Measurements from ENCODE around the gene GIMD1. TPM values are rescaled to one million over a fixed set of nuclear protein-coding genes. Genes with fewer than 3 reads are reported as not detected.
"Not testable (repeated sequence)": the region's sequence is repeated elsewhere in the genome, so short reads cannot be mapped to it uniquely, and the experiment has no call there.

The GIMD1 gene
- total RNA-seq (not detected), polyA plus RNA-seq (ENCODE audit: insufficient read length in 6 of 6) (not detected)
- long read RNA-seq, donor 1: 0 reads
- long read RNA-seq, donor 2: 0 reads
- long read RNA-seq, donor 3: 0 reads
- long read RNA-seq, donor 4: 0 reads
- long read RNA-seq, donor 5: 0 reads
- long read RNA-seq, donor 6: 0 reads
- long read RNA-seq, donor 7: 0 reads
- long read RNA-seq, donor 8: 0 reads
- long read RNA-seq, donor 9: 0 reads
- long read RNA-seq, donor 10: 0 reads
- long read RNA-seq, donor 11: 0 reads
- long read RNA-seq, donor 12: 0 reads

DNA sequence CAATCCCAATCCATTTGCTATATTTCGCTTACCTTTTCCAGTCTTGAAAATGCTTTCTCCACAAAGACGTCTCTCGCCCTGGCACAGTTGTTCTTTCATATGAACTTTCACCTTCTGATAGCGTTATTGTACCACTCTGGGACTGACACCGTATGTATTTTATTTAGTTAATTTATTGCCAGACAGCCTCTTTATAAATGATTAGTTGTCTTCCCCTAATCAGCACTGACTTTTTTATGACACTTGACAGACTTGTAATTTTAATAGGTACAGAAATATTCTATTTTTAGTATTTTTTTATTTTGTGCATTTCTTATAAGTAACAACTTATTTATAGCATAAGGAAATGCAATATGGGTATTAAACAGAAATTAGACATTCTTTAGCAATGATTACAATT is at the start of gene GIMD1:
Gene GIMD1 (minus strand): TSS at position 101 of the 400 bp plus-strand sequence. CDS start 1,343 bp downstream, outside the sequence.
- Histone ChIP-seq H3K9me3 (no peaks in the 10 kb centered on the region), H3K36me3 (no peaks in the 10 kb centered on the region), H3K4me1 (peaks cover 3 to 5% of the 10 kb centered on the region in 2 donors), H3K27me3 (peaks cover 0 to 4% of the 10 kb centered on the region in 2 donors), H3K27ac (no peak within 1 kb of the TSS), H3K4me3 (no peak within 1 kb of the TSS)
- intact Hi-C loops (cut with DNase I): no loop called here
- DNase-seq: no peak
- TF ChIP-seq, protein P1, sequence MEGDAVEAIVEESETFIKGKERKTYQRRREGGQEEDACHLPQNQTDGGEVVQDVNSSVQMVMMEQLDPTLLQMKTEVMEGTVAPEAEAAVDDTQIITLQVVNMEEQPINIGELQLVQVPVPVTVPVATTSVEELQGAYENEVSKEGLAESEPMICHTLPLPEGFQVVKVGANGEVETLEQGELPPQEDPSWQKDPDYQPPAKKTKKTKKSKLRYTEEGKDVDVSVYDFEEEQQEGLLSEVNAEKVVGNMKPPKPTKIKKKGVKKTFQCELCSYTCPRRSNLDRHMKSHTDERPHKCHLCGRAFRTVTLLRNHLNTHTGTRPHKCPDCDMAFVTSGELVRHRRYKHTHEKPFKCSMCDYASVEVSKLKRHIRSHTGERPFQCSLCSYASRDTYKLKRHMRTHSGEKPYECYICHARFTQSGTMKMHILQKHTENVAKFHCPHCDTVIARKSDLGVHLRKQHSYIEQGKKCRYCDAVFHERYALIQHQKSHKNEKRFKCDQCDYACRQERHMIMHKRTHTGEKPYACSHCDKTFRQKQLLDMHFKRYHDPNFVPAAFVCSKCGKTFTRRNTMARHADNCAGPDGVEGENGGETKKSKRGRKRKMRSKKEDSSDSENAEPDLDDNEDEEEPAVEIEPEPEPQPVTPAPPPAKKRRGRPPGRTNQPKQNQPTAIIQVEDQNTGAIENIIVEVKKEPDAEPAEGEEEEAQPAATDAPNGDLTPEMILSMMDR (IDR thresholded peaks at IDR 0.05): no peak
- no peak for ATAC-seq

DNA sequence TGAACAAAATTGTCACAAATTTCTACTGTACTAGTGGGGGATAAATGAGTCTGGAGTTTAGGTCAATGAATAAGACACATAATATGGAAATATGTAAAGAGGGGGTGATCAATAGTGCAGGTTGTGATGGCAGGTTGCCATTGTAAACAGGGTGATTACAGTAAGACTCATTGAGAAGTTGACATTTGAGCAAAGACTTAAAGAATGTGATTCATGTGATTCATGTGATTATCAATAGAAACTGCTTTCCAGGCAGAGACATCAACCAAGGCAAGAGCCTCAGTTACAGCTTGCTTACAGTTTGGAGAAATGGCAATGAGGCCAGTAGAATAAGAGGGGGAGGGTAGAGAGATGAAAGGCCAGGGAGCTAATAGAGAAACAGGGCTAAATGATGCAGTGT is 45.8 kb upstream of the GIMD1 start:
- H3K36me3 ChIP-seq: no peaks in the 10 kb centered on the region
- intact Hi-C loops (cut with DNase I): no loop called here
- H3K27ac ChIP-seq: no peak overlapping the region
- H3K9me3 ChIP-seq: no peaks in the 10 kb centered on the region
- H3K27me3 ChIP-seq: no peaks in the 10 kb centered on the region
- no peaks in the 10 kb centered on the region for H3K4me1 ChIP-seq
- no peak overlapping the region for H3K4me3 ChIP-seq
- no peak for ATAC-seq
- DNase-seq: no peak
- TF ChIP-seq, protein P1 (IDR thresholded peaks at IDR 0.05): no peak

DNA sequence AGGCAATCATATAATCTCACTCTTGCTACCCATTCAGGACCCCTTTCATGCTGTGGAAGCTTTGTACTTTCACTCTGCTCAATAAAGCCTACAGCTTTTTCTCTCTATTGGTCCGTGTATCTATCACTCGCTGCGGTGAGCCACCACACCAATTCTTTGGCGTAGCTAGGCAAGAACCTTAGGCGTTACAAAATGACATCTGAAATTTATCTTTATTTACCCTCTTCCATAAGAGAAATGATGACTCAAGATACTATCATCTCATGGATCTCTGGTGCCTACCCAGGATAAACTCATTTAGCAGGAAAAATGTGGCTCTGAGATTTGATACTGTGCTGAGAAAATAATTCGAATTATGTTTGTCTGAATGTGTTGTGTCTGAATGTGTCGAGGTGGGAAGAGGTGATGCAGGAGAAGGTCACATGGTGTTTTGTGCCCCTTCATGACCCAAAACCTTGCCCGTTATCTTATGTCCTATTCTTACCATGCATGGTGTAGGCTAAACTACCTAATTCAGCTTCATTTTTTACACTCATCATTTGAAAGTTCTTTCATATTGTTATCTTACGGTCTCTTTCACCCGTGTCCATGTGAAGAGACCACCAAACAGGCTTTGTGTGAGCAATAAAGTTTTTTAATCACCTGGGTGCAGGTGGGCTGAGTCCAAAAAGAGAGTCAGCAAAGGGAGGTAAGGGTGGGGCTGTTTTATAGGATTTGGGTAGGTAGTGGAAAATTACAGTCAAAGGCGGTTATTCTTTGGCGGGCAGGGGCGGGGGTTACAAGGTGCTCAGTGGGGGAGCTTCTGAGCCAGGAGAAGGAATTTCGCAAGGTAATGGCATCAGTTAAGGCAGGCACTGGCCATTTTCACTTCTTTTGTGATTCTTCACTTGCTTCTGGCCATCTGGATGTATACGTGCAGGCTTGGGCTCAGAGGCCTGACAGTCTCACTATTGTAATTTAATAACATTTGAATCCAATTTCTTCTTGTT is 41.6 kb upstream of the GIMD1 start:
- H3K4me3 ChIP-seq: no peak overlapping the region
- no peaks in the 10 kb centered on the region for H3K9me3 ChIP-seq
- H3K36me3 ChIP-seq: no peaks in the 10 kb centered on the region
- TF ChIP-seq, protein P1 (IDR thresholded peaks at IDR 0.05): no peak
- H3K4me1 ChIP-seq: no peaks in the 10 kb centered on the region
- ATAC-seq (no peak), DNase-seq (no peak)
- H3K27ac ChIP-seq: no peak overlapping the region
- H3K27me3 ChIP-seq: no peaks in the 10 kb centered on the region
- intact Hi-C loops (cut with DNase I): no loop called here

DNA sequence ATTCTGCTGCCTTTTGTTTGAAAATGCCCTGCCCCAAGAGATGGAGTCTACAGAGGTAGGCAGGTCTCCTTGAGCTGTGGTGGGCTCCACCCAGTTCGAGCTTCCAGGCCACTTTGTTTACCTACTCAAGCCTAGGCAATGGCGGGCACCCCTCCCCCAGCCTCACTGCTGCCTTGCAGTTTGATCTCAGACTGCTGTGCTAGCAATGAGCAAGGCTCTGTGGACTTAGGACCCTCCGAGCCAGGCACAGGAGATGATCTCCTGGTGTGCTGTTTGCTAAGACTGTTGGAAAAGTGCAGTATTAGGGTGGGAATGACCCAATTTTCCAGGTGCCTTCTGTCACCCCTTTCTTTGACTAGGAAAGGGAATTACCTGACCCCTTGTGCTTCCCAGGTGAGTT is 39.4 kb upstream of the GIMD1 start:
- H3K27me3 ChIP-seq; H3K9me3 ChIP-seq; H3K4me1 ChIP-seq; H3K27ac ChIP-seq; ATAC-seq; DNase-seq; H3K4me3 ChIP-seq; intact Hi-C loops (cut with DNase I); H3K36me3 ChIP-seq: not testable (repeated sequence)

DNA sequence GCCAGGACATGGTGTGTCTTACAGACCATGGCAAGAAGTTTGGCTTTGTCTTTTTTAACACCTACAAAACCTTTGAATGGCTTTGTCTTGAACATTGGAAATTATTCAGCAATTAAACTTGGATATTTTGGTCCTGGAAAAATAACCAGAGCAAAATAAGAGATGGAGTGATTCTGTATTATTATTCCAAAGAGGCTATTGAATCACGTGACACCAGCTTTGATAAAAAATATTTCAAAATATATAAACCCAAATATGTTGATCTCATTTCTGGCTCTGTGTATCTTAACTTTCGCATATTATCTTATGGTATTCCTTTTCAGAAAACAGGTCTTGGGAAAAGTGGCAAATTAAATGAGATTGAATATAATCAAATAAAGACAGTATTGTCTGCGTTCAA is 32.6 kb upstream of the GIMD1 start:
- DNase-seq (no peak), ATAC-seq (no peak)
- Histone ChIP-seq H3K27me3 (no peaks in the 10 kb centered on the region), H3K36me3 (no peaks in the 10 kb centered on the region), H3K4me3 (no peak overlapping the region), H3K9me3 (peaks cover 0 to 21% of the 10 kb centered on the region in 2 donors), H3K4me1 (no peaks in the 10 kb centered on the region), H3K27ac (no peak overlapping the region)
- intact Hi-C loops (cut with DNase I): no loop called here
- TF ChIP-seq, protein P1 (IDR thresholded peaks at IDR 0.05): no peak

DNA sequence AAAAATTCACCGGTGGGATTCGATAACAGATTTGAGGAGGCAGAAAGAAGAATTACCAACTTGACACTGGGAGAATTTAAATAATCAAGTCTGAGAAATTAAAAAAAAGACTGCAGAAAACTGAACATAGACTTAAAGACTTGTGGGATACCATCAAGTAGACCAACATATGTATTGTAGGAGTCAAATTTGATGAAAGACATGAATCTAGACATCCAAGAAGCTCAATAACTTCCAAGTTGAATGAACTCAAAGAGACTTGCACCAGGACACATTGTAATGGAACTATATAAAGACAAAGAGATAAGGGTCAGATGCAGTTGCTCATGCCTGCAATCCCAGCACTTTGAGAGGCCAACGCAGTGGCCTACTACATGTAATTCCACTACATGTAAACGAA is 30.3 kb upstream of the GIMD1 start:
- intact Hi-C loops (cut with DNase I); DNase-seq; H3K4me1 ChIP-seq; ATAC-seq; H3K27me3 ChIP-seq; H3K4me3 ChIP-seq; H3K27ac ChIP-seq; H3K36me3 ChIP-seq: not testable (repeated sequence)
- H3K9me3 ChIP-seq: peaks cover 0 to 39% of the 10 kb centered on the region in 2 donors

Measured in left lung (tissue), 14 donors.